ENCODE measurements around the gene ATAD3C. TPM values are rescaled to one million over a fixed set of nuclear protein-coding genes. Genes with fewer than 3 reads are reported as not detected.

The ATAD3C gene
- total and polyA plus RNA-seq, 10 donors = 0.25 to 3.9 (median 0.70) TPM; not detected in 2

DNA sequence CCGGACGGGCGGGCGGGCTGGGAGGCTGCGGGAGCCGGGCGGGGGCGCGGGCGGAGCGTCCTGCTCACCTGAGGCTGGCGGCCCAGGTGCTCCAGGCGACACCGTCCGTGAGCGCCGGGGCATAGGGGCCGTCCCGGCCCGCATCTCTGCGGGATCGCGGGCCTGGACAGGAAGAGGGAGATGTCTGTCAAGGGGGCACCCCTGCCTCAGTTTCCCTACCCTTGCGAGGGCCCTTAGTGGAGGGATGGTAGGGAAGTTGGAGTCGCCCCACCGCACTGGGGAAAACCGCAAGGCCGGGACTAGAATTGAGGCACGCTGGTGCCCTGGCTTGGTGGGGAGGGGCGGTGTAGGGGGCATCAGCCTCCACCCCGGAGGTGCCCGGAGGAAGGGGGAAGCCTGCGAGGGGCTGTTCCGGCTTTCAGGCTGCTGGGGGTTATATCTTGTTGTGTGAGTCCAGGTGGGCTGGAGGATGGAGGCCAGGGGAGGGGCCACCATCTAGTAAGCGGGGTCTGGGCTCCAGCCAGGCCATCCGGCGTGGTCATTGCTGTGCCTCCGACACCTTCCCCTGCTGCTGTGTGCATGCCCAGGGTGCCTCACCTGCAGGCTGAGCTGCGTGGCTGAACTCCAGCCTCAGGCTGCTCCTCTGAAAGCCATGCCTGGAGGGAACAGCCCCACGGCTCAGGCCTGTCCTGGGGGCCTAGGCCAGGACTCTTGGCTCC is 13.4 kb upstream of the ATAD3C start:
- intact Hi-C loops (cut with DNase I; ENCODE audit: low total_unique reads) = no loop called here
- peaks cover 42 to 78% (median 60%) of the 10 kb centered on the region in 6 donors for H3K4me1 ChIP-seq
- H3K36me3 ChIP-seq = no peaks in the 10 kb centered on the region
- no peaks in the 10 kb centered on the region for H3K9me3 ChIP-seq
- H3K27me3 ChIP-seq (replicated peaks in 1 of 7) = peaks cover 0 to 97% (median 46%) of the 10 kb centered on the region in 7 donors
- TF ChIP-seq CTCF (IDR thresholded peaks at IDR 0.05 in 8 of 11, conservative IDR thresholded peaks at IDR 0.05 in 3 of 11) = no peak
- no peak for TF ChIP-seq POLR2A (IDR thresholded peaks at IDR 0.05)
- no peak for TF ChIP-seq POLR2AphosphoS5 (IDR thresholded peaks at IDR 0.05)
- DNase-seq = peak; percentile 65
- peak overlapping the region; percentile 23 to 71 (median 38) for H3K4me3 ChIP-seq
- H3K27ac ChIP-seq = peak overlapping the region in 1 of 8 donors; percentile 82
- 19 to 34% (median 21%) methylated on average over 7 to 40 of the region's 40 CpGs for WGBS, 5 donors

DNA sequence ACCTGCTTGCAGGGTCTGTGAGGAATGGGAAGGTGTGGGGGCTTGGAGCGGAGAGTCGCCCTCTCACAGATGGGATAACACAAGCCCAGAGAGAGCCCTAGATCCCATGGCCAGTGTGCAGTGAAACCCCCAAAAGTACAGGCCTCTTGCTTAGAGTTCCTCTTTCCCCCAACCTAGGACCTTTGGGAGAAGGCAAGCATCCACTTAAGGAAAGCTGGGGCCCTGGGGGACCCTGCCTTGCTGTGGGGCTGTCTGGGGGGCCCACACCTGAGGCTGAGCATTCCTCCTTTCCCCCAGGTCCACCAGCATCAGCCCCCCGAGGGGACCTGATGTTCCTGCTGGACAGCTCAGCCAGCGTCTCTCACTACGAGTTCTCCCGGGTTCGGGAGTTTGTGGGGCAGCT is 12.9 kb upstream of the ATAD3C start:
- intact Hi-C loops (cut with DNase I; ENCODE audit: low total_unique reads) = no loop called here
- no peak for TF ChIP-seq POLR2A (IDR thresholded peaks at IDR 0.05)
- Histone ChIP-seq H3K9me3 (no peaks in the 10 kb centered on the region), H3K27ac (no peak overlapping the region), H3K36me3 (no peaks in the 10 kb centered on the region), H3K4me1 (peaks cover 42 to 77% (median 61%) of the 10 kb centered on the region in 6 donors), H3K4me3 (peak overlapping the region in 3 of 8 donors; percentile 37 to 71 (median 42)), H3K27me3 (replicated peaks in 1 of 7) (peaks cover 0 to 94% (median 46%) of the 10 kb centered on the region in 7 donors)
- DNase-seq = no peak
- 89 to 96% (median 92%) methylated on average over 7 of the region's 7 CpGs for WGBS, 5 donors

DNA sequence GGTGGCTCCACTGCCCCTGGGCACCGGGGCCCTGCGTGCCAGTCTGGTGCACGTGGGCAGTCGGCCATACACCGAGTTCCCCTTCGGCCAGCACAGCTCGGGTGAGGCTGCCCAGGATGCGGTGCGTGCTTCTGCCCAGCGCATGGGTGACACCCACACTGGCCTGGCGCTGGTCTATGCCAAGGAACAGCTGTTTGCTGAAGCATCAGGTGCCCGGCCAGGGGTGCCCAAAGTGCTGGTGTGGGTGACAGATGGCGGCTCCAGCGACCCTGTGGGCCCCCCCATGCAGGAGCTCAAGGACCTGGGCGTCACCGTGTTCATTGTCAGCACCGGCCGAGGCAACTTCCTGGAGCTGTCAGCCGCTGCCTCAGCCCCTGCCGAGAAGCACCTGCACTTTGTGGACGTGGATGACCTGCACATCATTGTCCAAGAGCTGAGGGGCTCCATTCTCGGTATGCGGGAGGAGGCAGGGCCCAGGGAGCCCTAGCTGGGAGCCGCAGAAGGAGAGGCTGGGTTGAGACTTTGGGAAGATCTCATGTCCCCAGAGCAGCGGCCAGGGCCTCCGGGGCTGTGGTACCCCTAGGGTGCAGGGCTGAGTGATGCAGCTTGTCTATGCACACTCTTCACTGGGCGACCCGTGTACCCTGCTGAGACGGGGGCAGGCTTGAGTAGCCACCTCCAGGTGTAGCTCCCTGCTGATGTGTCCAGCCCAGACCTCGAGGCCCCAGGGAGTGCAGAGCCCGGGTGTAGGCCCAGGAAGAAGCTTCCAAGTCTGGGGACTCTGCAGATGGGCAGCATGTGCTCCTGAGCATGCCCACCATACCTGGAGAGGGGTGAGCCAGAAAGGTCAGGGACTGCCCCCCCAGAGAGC is 12.2 kb upstream of the ATAD3C start:
- H3K9me3 ChIP-seq = no peaks in the 10 kb centered on the region
- H3K36me3 ChIP-seq = no peaks in the 10 kb centered on the region
- intact Hi-C loops (cut with DNase I; ENCODE audit: low total_unique reads) = no loop called here
- WGBS, 5 donors = 82 to 89% (median 86%) methylated on average over 19 to 31 of the region's 31 CpGs
- peaks cover 42 to 71% (median 57%) of the 10 kb centered on the region in 6 donors for H3K4me1 ChIP-seq
- TF ChIP-seq CTCF (IDR thresholded peaks at IDR 0.05 in 8 of 11, conservative IDR thresholded peaks at IDR 0.05 in 3 of 11) = no peak
- TF ChIP-seq POLR2AphosphoS5 (IDR thresholded peaks at IDR 0.05) = no peak
- TF ChIP-seq POLR2A (IDR thresholded peaks at IDR 0.05) = no peak
- peak; percentile 67 for DNase-seq
- peaks cover 0 to 88% (median 46%) of the 10 kb centered on the region in 7 donors for H3K27me3 ChIP-seq (replicated peaks in 1 of 7)
- no peak overlapping the region for H3K4me3 ChIP-seq
- H3K27ac ChIP-seq = no peak overlapping the region

GRCh38 chr1:1437904-1438376 is 11.5 kb upstream of the ATAD3C start:
- Histone ChIP-seq H3K27ac (no peak overlapping the region), H3K36me3 (no peaks in the 10 kb centered on the region), H3K4me3 (no peak overlapping the region), H3K9me3 (no peaks in the 10 kb centered on the region), H3K4me1 (peaks cover 38 to 64% (median 51%) of the 10 kb centered on the region in 6 donors), H3K27me3 (replicated peaks in 1 of 7) (peaks cover 0 to 81% (median 46%) of the 10 kb centered on the region in 7 donors)
- 61 to 76% (median 65%) methylated on average over 3 to 11 of the region's 11 CpGs for WGBS, 5 donors
- intact Hi-C loops (cut with DNase I; ENCODE audit: low total_unique reads) = no loop called here
- TF ChIP-seq POLR2AphosphoS5 (IDR thresholded peaks at IDR 0.05) (no peak), POLR2A (IDR thresholded peaks at IDR 0.05) (no peak), CTCF (IDR thresholded peaks at IDR 0.05 in 8 of 11, conservative IDR thresholded peaks at IDR 0.05 in 3 of 11) (no peak)
- DNase-seq = no peak

Measured in spleen (tissue), 11 donors.